Transverse colon (tissue), 4 donors: ENCODE data around the gene ADK. TPM values are rescaled to one million over a fixed set of nuclear protein-coding genes. Genes with fewer than 3 reads are reported as not detected.

ENCODE experiments used
- DNase-seq: peaks from one replicate; pipeline ENCODE4 v3.0.0-alpha.2; 2019
- H3K27ac ChIP-seq, 4 donors: fragments of 200-600 bp; sonication (generic); 2 replicates each; pipeline ENCODE4 v1.5.1; 2016 to 2018; ENCODE audit warnings: inconsistent platforms in 4 of 4
- H3K27me3 ChIP-seq: fragments of 200-600 bp; sonication (generic); 2 replicates; pipeline ENCODE4 v1.5.1; 2017; ENCODE audit warnings: inconsistent platforms
- H3K36me3 ChIP-seq, 4 donors: fragments of 200-600 bp; sonication (generic); 2 replicates each; pipeline ENCODE4 v1.5.1; 2017 to 2019; ENCODE audit warnings: inconsistent platforms in 4 of 4
- H3K4me1 ChIP-seq, 4 donors: fragments of 200-600 bp; sonication (generic); 2 replicates each; pipeline ENCODE4 v1.5.1; 2017 to 2020; ENCODE audit warnings: inconsistent platforms in 4 of 4
- H3K4me3 ChIP-seq, 4 donors: fragments of 200-600 bp; sonication (generic); 1 replicate in 1 of 4; 2 replicates in 3 of 4; pipeline versions ENCODE4 v1.5.1 to v1.6.1; 2017 to 2019; ENCODE audit warnings: inconsistent platforms in 4 of 4
- H3K9me3 ChIP-seq, 2 donors: fragments of 200-600 bp; sonication (generic); 2 replicates each; pipeline ENCODE4 v1.5.1; 2017 to 2019; ENCODE audit warnings: inconsistent platforms in 2 of 2
- EP300 ChIP-seq: sonication (generic); formaldehyde crosslinking; IDR thresholded peaks from one replicate; pipeline ENCODE4 v1.6.1; 2017; ENCODE audit warnings: antibody characterized with exemption, low read depth
- POLR2A ChIP-seq: fragments of 450-650 bp; IDR thresholded peaks from one replicate; pipeline ENCODE4 v1.6.1; 2016; ENCODE audit warnings: antibody characterized with exemption, mild to moderate bottlenecking, moderate library complexity
- POLR2AphosphoS5 ChIP-seq, 3 donors: sonication (generic); formaldehyde crosslinking; IDR thresholded peaks; one replicate each; pipeline ENCODE4 v1.6.1; 2016; ENCODE audit warnings: antibody characterized with exemption in 3 of 3
- WGBS, 2 donors: methylation state at CpG; one replicate each; pipeline ENCODE4 v1.1.5; 2018; ENCODE audit warnings: low coverage in 1 of 2; 5-methylcytosine and 5-hydroxymethylcytosine counted together
- in situ Hi-C, 4 donors: fragments of 200-750 bp; cut with MboI; loops; one replicate each; pipeline versions ENCODE4 v1.15.0 to v1.15.1; 2017; ENCODE audit warnings: low sequenced_read_pairs in 3 of 4, low pct_ligation_motif_present in 1 of 4, low pct_unique_long_range_greater_than_20kb in 1 of 4
- intact Hi-C: fragments of 100-400 bp; cut with DNase I; formaldehyde crosslinking; loops from one replicate; pipeline ENCODE4 v1.15.1; 2023; ENCODE audit warnings: low total_unique reads
- total RNA-seq, 4 donors: library from RNA; depleted of rRNA; stranded (reverse); fragments of >200 nt; gene quantifications; one replicate each; pipeline ENCODE4 v1.1.0, GENCODE V29; 2016
- TF ChIP-seq, protein P1 (sequence below), 5 experiments: fragments of 200-600 bp in 3 of 5; fragments of 450-650 bp in 2 of 5; sonication (generic) in 3 of 5; IDR thresholded peaks; 1 replicate in 2 of 5; 2 replicates in 3 of 5; pipeline ENCODE4 v1.5.1; 2016 to 2017; ENCODE audit warnings: antibody characterized with exemption in 5 of 5, inconsistent platforms in 3 of 5, mild to moderate bottlenecking in 2 of 5, moderate library complexity in 1 of 5

ADK gene
- total RNA-seq, 4 donors from 2014 or later = 6.8 to 25.2 (median 14.8) TPM

DNA sequence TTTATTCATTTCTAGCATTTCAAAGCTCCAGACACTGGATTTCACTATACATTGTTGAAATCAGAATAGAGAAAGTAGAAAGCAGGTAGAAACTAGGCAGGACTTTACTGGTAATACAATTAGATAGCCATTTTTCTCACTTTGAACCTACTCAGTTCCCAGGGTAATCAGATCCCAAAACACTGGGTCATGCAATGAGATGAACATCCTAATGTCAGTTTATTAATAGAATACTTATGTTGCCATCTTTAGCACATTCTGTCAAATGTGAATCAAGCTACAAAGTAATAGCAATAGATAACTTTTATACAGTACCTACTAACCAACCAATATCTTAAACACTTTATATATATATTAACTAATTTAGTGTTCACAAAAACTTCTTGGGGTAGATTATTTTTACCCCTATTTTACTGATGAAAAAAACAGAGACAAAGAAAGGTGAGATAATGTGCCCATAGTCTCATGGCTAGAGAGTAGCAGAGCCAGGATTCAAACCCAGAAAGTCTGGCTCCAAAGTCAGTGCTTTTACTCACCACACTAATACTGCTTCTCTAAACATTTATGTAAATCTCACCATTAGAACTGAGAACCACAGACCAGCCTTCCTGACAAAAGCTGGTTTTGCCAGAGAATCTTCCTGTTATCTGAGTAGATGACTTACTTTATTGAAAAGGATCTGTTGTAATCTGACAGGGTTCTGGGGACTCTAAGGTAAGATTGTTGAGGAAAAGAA lies 521.6 kb downstream of the ADK start:
- Histone ChIP-seq H3K4me3 (no peak overlapping the region), H3K36me3 (no peaks in the 10 kb centered on the region), H3K27me3 (no peaks in the 10 kb centered on the region), H3K9me3 (no peaks in the 10 kb centered on the region), H3K4me1 (no peaks in the 10 kb centered on the region), H3K27ac (no peak overlapping the region)
- in situ Hi-C loops (no loop called here), intact Hi-C loops (no loop called here)
- no peak for DNase-seq
- TF ChIP-seq POLR2AphosphoS5 (IDR thresholded peaks at IDR 0.05) (no peak), EP300 (no peak), POLR2A (no peak)
- TF ChIP-seq, protein P1, sequence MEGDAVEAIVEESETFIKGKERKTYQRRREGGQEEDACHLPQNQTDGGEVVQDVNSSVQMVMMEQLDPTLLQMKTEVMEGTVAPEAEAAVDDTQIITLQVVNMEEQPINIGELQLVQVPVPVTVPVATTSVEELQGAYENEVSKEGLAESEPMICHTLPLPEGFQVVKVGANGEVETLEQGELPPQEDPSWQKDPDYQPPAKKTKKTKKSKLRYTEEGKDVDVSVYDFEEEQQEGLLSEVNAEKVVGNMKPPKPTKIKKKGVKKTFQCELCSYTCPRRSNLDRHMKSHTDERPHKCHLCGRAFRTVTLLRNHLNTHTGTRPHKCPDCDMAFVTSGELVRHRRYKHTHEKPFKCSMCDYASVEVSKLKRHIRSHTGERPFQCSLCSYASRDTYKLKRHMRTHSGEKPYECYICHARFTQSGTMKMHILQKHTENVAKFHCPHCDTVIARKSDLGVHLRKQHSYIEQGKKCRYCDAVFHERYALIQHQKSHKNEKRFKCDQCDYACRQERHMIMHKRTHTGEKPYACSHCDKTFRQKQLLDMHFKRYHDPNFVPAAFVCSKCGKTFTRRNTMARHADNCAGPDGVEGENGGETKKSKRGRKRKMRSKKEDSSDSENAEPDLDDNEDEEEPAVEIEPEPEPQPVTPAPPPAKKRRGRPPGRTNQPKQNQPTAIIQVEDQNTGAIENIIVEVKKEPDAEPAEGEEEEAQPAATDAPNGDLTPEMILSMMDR (IDR thresholded peaks at IDR 0.05) = no peak

DNA sequence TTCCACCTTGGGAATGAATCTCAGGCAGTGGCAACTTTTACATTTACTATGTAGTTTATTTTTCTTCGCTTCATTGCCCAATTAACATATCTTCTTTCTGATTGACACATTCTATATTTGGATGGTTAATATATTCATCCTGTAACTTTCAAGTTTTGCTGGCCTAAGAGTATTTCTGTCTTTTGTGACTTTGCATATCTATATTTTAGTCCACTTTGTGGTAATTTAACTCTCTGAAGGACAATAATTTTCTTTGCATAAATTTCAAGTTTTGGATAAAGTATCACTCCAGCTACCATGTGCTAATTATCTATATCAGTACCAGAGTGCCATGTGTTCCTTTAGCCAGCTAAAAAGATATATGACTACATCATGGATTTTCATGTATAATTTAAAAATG lies 523.9 kb downstream of the ADK start:
- in situ Hi-C loops = no loop called here
- H3K4me1 ChIP-seq = no peaks in the 10 kb centered on the region
- 85 to 89% methylated on average over 1 of the region's 1 CpG for WGBS, 2 donors
- no peak overlapping the region for H3K4me3 ChIP-seq
- H3K27ac ChIP-seq = no peak overlapping the region
- intact Hi-C loops = no loop called here
- no peak for TF ChIP-seq POLR2A
- TF ChIP-seq EP300 = no peak
- TF ChIP-seq, protein P1 (IDR thresholded peaks at IDR 0.05) = no peak
- no peak for TF ChIP-seq POLR2AphosphoS5 (IDR thresholded peaks at IDR 0.05)
- no peaks in the 10 kb centered on the region for H3K27me3 ChIP-seq
- no peaks in the 10 kb centered on the region for H3K36me3 ChIP-seq
- no peak for DNase-seq
- H3K9me3 ChIP-seq = no peaks in the 10 kb centered on the region

DNA sequence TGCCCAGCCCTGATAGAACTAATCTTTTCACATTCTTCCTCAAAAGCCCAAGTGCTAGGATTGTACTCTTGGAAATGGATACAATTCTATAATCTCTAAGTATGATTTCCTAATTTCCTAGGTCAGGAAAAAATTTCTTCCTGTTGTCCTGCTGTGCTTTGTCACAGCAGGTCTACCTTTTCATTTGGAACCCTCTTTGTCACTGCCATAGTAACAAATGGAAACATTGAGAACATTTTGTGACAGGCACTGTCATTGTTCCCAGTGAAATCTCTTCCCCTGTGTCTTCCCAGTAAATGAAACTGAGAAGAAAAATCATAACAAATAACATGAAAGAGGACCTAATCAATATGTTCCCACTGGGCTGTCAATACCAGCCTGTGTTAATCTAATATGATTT lies 524.5 kb downstream of the ADK start:
- Histone ChIP-seq H3K36me3 (no peaks in the 10 kb centered on the region), H3K4me3 (no peak overlapping the region), H3K9me3 (no peaks in the 10 kb centered on the region), H3K4me1 (no peaks in the 10 kb centered on the region), H3K27me3 (no peaks in the 10 kb centered on the region), H3K27ac (no peak overlapping the region)
- intact Hi-C loops (no loop called here), in situ Hi-C loops (no loop called here)
- DNase-seq = no peak
- TF ChIP-seq EP300 (no peak), POLR2A (no peak), POLR2AphosphoS5 (IDR thresholded peaks at IDR 0.05) (no peak)
- TF ChIP-seq, protein P1 (IDR thresholded peaks at IDR 0.05) = no peak

DNA sequence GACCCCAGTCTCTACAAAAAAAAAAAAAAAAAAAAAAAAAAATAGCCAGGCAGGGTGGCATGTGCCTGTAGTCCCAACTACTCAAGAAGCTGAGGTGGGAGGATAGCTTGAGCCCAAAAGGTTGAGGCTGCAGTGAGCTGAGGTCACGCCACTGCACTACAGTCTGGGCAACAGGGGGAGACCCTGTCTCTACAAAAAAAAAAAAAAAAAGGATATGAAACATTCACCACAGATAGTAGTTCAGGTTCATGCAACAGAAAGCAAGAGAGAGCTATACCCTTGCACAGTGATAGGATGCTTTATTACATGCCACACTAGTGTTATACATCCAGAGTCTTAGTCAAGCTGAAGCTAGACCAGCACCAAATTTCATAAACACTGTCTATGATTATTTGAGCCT lies 526.9 kb downstream of the ADK start:
- WGBS, 2 donors = 75 to 93% methylated on average over 1 of the region's 1 CpG

More for the DNA sequence above, 526.9 kb downstream of the ADK start:
- intact Hi-C loops = no loop called here
- H3K4me3 ChIP-seq = no peak overlapping the region
- peaks cover 0 to 14% (median 6%) of the 10 kb centered on the region in 4 donors for H3K4me1 ChIP-seq
- no peaks in the 10 kb centered on the region for H3K9me3 ChIP-seq
- no peak overlapping the region for H3K27ac ChIP-seq
- H3K36me3 ChIP-seq = no peaks in the 10 kb centered on the region
- no peaks in the 10 kb centered on the region for H3K27me3 ChIP-seq
- no peak for DNase-seq
- no peak for TF ChIP-seq POLR2A
- TF ChIP-seq, protein P1 (IDR thresholded peaks at IDR 0.05) = no peak
- no peak for TF ChIP-seq POLR2AphosphoS5 (IDR thresholded peaks at IDR 0.05)
- no peak for TF ChIP-seq EP300
- in situ Hi-C loops = no loop called here
